ENCODE results near the gene TMEM200B.

- TF ChIP-seq POLR2A (IDR thresholded peaks at IDR 0.05; ENCODE audit: low read length) (no peak), GATA1 (IDR thresholded peaks at IDR 0.05; ENCODE audit: low read depth, low read length) (no peak)
Observed at GRCh38 chr1:29122682-29123052, 1.0 kb downstream of the TMEM200B start.
